HG03558 (cell line): Measurements from ENCODE around the gene EPN3.

Source experiments
- ATAC-seq: cut with Tn5 transposase; IDR thresholded peaks from one replicate; pipeline ENCODE4 v1.9.1; 2021; ENCODE audit warnings: moderate number of reproducible peaks; ENCODE audit not compliant: unreplicated experiment; ENCODE audit errors: extremely low read depth

Gene EPN3

DNA sequence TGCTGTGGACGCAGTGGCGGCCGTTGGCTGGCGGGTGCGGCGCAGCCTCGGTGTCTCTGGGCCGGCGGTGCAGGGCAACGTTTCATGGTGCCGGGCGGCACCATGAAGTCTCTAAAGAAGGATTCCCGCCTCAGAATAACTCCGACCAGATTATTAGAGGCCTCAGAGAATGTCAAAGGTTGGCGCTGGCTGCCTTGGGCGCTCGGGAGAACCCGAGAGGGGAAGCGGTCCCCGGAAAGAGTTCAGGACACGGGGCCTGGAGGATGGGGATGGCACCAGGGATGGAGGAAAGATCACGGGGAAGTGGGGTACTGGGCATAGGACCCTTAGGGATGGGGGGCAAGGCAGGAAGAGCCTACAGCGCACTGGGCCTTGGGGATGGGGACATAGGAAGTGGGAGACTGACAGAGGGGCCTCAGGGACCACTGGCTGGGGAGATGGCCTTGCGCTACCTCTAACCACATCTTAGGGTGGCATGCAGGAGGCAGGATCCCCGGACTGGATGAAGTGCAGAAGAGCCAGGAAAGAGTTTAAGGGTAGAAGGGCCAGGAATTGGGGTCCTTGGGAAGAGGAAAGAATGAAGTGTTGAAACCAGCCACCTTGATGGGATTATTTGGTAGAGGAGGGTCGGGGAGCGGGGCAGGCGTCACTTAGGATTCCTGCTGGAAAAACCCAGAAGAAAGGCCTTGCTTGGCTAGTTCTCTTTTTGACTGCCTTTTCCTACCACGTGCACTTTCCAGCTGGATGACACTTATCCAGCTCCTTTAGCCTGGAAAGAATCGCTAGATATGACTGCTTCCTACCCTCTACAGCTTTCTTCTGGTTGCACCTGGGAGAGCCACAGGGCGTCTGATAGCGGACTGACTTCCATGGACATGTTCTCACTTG is 23.7 kb upstream of the EPN3 start:
- ATAC-seq = no peak

DNA sequence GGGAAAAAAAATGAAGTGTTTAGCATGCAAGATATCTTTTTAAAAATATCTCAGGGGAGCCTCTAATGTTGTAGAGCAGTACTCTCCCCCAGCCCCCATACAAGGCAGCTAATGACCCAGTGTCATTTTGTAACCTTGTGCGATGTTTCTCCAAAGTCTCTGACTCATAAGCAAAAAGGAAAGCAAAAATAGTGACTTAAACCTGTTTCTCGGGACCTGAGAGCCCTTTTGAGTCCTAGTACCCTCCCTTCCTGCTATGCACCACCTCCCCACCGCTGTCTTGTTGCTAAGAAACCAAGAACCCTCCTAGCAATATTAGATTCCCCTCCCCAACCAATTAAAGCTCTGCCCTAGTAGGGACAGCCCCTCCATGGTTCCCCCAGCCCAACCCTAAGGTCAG is 21.5 kb upstream of the EPN3 start:
- peak; percentile 64 for ATAC-seq

DNA sequence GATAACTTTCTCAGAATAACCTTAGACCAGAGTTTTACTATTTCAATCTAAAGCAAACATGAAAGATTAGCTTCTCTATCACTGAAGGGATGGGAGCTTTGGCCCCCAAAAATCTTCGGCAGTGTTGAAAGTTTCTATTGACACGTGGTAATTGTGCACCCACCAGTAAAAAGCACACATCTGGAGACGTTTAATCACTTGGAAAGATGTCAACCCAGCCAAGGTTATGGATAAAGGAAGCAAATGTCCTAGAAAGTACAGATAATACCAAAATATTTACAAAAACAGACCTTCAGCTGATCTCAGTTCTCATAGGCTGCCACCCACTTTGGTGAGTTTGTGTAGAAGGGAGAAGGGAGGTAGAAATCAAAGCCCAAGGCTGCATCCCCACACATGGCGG is 19.0 kb upstream of the EPN3 start:
- no peak for ATAC-seq

DNA sequence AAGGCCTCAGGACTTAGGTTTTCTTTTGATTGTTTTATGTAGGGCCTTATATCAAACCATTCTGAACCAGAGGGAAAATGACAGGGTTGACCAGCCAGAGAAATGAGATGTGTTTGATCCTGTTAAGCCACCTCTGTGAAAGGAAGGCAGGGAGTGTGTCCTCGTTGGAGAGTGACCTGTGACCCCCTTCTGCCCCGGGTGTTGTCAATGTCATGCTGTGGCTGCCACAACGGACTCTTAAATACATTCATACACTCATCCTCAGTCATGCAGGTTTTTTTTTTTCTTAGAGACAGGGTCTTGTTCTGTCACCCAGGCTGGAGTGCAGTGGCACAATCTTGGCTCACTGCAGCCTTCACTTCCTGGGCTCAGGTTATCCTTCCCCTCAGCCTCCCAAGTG is 18.1 kb upstream of the EPN3 start:
- ATAC-seq = no peak

DNA sequence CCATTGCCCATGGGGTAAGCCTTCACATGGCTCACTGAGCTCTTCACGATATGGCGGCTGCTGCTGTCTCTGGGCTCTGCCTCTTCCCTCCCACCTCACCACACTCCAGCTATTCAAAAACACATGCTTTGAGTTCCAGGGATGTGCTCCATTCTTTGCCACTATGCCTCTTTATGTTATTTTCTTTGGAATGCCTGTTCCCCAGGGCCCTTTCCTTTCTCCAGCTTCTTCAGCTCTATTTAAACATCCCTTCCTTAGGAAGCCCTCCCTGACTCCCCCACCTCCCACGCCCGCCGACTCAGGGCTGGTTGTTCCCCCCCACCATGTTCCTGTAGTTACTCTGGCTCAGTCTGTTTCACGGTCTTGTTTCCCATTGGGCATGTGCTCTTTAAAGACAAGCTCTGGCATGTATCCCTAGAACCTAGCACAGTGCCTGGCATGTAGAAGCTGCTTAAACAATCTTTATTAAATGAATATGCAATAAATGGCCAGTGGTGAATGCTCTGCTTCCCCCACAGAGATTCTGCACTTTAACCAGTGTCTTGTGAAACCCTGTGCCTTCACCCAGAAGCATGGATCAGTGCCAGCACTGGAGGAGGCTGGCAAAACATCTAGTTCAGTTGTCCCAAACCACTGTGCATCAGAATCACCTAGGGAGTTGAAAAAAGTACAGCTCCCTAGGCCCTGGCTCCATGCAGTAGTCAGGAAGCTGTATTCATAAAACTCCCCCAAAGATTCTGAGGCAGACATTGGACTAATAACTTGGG is 17.4 kb upstream of the EPN3 start:
- ATAC-seq = no peak

DNA sequence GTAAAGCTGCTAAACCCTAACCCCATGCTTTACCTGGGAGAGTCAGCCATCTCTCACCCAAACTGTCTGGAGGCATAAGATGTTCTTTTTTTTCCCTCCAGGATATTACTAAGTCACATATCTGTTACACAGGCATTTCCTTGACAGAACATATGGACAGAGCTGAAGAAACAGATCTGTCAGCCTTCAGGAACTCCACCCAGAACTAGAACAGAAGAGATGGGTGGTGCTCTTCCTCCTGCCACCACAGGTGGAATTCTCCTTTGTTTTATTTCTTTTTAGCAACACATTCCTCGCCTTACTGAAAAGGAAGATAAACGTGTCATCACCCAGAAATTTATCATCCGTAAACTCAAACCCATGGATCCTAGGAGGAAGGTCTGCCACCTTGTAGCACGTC is 15.5 kb upstream of the EPN3 start:
- ATAC-seq = no peak

DNA sequence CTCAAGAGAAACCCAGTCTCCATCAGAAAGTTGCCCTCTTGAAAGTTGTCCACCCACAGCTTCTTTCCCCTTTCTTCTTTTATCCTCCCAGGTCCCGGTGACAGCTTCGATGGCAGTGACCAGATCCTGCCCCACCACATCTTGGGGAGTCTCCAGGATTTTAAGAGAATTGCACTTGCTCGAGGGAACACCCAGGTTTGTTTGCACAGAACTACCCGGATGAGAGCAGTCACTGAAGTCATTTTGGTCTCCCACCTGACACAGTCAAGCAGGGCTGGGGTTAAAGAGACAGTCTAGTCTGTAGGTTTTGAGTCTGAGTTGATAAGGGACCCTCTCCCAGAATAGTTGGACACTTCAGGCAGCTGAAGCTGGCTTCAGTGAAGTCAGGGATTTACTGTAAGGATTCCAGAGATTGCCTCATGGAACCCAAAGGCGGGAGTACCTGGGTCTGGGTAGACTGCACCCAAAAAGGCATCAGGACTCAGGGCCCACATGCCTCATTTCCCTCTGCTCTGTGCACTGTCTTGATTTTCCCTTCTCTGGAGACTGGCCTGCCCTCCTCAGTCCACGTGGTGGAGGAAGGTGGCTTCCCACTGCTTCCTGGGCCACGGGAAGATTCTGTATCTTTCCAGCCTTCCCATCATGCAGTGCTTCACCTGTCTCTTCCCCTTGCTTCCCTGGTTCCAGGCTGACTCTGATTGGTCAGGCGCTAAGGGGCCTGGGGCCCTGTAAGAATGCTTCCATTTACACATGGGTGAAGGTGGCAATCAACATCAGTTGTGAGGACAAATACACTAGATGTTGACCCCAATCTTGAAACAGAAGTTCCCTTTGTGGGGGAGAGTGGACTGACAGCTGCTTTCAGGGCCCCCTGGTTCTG is 14.8 kb upstream of the EPN3 start:
- no peak for ATAC-seq

DNA sequence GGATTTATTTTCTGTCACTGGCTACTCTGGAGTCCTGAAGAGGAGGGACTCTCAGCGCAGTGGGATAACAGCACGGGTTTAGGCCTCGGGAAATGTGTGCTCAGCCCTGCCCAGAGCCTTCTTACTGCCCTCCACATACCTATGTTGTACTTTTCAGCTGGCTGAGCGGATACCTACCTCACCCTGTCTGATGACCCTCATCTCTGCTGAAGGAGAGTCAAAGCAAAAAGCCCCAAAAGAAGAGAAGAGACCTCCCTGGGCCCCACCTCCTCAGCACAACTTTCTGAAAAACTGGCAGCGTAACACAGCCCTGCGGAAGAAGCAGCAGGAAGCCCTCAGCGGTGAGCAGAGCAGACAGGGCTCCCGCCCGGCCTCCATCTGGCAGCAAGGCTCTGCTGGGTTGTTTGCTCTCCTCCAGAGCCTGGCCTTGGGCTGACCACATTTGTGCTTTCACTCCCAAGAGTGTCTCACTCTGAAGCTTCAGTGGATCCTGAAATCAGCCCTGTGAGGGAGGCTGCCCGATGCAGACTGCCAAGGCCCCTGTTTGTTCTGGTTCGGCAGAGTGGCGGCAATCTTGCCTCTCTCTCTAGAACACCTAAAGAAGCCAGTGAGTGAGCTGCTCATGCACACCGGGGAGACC is 14.0 kb upstream of the EPN3 start:
- ATAC-seq = no peak

DNA sequence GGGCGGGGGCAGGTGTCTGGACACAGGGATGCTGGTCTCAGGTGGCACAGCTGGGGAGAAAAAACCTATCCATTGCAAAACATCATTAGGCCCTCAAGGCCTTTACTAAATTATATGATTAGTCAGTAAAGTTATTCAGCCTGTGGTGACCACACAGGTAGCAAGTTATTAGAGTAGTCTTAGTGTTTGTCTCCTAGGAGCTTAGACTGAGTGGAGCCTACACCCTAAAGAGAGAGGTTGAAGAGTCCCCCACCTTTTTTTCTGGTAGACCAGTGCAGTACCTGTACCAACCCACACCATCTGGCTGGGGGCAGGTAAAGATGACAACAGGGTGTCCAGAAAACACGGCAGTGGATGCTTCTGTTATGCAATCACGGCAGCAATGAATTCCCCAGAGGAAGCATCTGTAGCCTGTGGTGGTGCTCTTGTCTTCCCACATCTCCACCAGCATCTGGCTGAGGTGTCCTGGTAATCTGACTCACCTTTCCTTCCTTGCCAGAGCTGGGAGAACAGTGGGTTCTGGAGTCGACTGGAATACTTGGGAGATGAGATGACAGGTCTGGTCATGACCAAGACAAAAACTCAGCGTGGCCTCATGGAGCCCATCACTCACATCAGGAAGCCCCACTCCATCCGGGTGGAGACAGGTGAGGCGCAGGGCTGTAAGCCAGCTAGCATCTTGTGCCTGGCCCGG is 13.2 kb upstream of the EPN3 start:
- no peak for ATAC-seq

DNA sequence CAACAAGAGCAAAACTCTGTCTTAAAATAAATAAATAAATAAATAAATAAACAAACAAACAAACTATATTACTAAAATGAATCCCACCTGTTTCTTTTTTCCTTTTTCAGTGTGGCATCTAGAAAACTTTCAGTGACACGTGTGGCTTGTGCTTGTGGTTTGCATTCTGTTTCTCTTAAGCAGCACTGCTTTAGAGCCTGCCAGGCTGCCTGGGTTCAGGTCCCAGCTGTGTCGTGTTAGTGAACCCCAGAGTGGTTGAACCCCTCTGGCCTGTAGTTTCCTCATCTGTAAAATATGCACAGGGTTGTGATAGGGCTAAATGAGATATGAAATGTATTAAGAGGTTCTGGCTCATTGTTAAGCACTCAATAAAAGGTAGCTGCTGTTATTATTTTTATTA is 12.1 kb upstream of the EPN3 start:
- ATAC-seq = no peak

DNA sequence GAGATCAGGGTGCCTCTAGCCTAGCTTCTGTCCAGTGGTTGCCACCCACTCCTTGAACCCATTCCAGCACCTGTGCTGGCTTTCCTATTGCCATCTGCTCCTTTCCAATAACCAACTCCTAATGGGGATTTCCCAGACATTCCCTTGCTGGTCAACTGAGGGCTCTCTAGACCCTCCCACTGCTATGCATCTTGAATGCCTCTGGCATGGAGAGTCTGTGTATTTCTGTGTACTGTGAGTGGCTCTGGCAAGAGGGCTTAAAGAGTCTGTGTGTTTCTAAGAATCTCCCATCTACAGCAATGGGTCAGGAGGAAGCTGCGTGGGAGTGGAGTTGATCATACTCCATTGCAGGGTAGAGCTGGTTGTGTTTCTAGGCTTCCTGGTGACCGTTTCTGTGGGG is 11.0 kb upstream of the EPN3 start:
- ATAC-seq = no peak

DNA sequence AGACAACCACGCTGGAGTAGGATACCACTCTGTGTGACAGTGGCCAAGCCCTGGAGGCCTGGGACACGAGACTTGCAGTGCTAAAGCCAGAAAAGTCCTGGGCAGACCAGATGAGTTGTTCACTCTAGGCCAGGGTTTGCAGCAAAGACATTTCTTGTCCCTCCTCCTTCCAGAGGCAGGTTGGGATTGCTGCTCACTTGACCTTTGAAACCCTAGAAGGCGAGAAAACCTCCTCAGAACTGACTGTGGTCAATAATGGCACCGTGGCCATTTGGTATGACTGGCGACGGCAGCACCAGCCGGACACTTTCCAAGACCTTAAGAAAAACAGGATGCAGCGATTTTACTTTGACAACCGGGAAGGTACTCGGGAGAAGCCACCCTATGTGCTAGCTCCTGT is 9.8 kb upstream of the EPN3 start:
- no peak for ATAC-seq

DNA sequence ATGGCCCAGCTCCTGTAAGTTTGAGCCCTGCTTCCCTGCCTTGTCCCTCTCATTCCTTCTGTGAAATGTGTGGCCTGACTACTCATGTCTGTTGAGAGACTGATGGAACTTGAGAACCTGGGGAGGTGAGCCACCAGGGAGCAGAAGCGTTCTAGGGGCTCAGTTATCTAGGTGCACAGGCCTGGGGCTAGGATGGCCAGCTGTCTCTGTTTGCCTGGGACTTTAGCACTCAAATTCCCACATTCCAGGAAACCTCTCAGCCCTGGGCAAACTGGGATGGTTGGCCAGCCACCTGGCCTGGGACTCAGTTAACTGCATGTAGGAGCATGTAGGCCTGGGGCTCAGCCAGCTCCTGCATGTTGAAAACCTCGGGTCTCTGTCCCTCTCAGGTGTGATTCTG is 9.3 kb upstream of the EPN3 start:
- no peak for ATAC-seq

DNA sequence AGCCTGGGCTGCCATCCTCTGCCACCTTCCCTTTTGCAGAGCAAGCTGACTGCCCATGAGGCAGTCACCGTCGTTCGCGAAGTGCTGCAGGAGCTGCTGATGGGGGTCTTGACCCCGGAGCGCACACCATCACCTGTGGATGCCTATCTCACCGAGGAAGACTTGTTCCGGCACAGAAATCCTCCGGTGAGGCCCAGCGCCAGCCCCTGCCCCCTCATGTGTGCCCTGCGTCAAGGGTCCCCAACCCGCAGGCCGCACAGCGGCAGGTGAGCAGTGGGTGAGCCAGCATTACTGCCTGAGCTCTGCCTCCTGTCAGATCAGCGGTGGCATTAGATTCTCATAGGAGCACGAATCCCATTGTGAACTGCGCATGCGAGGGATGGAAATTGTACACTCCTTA is 7.7 kb upstream of the EPN3 start:
- ATAC-seq = no peak

DNA sequence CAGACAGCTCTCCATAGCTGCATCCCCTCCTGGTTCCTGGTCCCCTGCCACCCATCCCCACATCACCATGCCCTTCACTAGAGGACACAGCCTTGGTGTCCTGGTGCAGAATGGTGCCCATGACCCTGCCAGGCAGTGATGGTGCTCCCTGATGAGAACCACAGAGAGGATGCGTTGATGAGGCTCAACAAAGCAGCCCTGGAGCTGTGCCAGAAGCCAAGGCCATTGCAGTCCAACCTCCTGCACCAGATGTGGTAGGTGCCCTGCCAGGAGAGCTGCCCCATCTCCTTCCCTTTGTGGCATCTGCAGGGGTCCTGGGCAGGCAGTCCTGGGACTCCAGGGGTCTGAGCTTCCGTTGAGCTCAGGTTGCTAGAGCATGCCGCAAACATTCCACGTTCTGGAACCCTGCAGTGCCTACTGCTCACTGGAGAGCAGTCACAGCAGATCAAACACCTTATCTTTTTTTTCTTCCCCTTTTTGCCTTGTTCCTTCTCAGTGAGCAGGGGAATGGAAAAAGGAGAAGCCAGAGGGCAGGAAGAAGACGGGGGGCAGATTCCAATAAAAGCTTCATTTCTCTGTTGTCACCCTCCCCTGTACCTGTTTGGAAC is 5.3 kb upstream of the EPN3 start:
- no peak for ATAC-seq

DNA sequence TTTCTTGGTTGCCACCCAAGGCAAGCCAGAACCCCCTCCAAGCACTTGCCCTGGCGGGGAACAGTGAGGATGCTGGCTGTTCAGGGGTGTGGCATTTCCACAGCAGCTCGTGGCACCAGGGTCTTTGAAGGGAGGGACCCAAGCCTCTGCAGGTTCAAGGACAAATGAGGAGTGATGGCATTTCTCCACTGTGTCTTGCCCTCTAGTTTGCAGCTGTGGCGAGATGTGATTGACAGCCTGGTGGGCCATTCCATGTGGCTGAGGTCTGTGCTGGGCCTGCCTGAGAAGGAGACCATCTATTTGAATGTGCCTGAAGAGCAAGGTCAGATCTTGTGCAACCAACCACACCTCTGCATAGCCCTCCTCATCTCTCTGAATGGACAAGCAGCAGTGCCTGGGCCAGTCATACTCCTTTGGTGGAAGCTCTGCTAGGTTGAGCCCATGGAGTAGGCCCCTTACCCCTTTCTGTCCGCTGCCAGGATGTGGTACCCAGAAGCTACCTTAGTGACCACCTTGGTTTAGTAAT is 4.5 kb upstream of the EPN3 start:
- no peak for ATAC-seq

DNA sequence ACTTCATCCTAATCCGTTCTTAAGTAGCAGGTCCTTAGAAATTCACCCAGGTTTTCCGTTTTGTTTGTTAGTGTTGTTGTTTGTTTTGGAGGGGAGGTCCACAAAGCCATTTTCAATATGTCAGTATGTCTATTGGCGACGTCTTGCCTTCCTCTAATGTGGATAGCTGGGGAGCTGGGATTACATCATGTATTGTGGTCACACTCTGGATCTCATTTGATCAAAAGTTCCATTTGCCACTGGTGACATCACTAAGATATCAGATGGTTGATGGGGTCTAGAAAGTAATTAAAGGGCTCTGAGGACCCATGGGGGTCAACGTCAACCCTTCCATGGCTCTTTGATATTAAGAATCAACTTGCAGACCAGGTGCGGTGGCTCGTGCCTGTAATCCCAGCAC is 2.7 kb upstream of the EPN3 start:
- ATAC-seq = no peak

DNA sequence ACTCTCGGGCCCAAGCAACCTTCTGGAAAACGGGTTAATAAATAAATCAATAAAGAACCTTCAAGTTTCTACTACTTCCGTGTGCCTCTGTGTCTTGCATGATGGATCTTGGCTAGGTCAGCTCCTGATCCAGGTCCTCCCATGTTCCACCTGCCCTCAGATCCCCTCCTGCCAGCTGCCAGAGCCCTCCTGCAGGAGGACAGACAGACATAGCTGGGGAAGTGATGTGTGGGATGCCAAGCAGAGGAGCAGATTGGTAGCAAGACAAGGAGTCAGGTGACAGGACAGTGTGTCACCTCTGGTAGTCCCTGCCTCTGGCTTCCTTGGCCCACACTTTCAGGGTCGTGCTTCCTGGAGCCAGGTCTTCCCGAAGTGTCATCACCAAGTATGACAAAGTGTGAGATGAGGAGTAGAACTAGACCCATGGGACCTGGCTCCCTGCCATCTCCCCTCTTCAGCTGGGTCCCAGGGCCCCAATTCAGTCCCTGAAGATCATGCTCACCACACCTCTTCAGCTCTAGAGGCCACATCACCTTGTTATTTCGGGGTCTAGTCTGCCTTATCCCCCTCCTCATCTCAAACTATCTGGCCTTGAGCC is 1.0 kb upstream of the EPN3 start:
- ATAC-seq = no peak

DNA sequence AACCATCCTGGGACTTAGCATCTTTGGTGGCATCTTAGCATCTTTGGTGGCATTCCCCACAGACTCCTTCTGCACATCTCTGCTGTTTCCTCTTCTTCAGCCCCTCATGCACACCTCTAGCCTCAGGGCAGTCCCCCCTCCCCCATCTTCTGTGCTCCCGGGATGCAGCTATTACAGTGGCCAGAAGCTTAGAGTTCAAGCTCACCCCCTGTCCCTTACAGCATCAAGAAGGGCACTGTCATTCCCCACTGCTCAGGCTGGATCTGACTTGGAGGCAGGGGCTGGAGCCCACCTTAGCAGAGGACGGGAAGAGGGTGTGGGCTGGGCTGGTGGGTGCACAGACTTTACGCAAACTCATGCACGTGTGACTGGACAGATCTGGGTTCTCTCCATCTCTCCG is 650 bp downstream of the EPN3 start:
- no peak for ATAC-seq
